HepG2 (cell line): Measurements from ENCODE around the gene STUB1. TPM values are rescaled to one million over a fixed set of nuclear protein-coding genes. Genes with fewer than 3 reads are reported as not detected.

ENCODE experiments used
- AHDC1 ChIP-seq: sonication (generic); formaldehyde crosslinking; IDR thresholded peaks from 2 replicates; pipeline ENCODE4 v1.5.1; 2020; ENCODE audit warnings: mild to moderate bottlenecking, missing genetic modification reagents, borderline replicate concordance
- GPN1 ChIP-seq: sonication (generic); formaldehyde crosslinking; IDR thresholded peaks from 2 replicates; pipeline ENCODE4 v1.5.1; 2020; ENCODE audit warnings: missing genetic modification reagents, borderline replicate concordance
- ONECUT2 ChIP-seq: sonication (generic); formaldehyde crosslinking; IDR thresholded peaks from 2 replicates; pipeline ENCODE4 v1.4.0; 2020; ENCODE audit warnings: missing genetic modification reagents
- POLR2AphosphoS2 ChIP-seq: IDR thresholded peaks from 2 replicates; pipeline ENCODE4 v1.6.1; 2011; ENCODE audit warnings: low read depth, low read length, improper control_type of control experiment
- RNF2 ChIP-seq: fragments of 450-650 bp; conservative IDR thresholded peaks from 2 replicates; pipeline ENCODE4 v1.6.1; 2016; ENCODE audit warnings: low read depth
- SCMH1 ChIP-seq: sonication (generic); formaldehyde crosslinking; IDR thresholded peaks from 2 replicates; pipeline ENCODE4 v1.9.0; 2021; ENCODE audit warnings: missing genetic modification reagents, mild to moderate bottlenecking, borderline replicate concordance
- TFDP2 ChIP-seq: sonication (generic); formaldehyde crosslinking; IDR thresholded peaks from 2 replicates; pipeline ENCODE4 v1.4.0; 2020; ENCODE audit warnings: missing genetic modification reagents
- polyA plus RNA-seq, 8 experiments: library from polyadenylated mRNA; depleted of rRNA in 3 of 8; stranded (reverse) in 7 of 8; unstranded in 1 of 8; fragments of >200 nt; fragmentation: Illumina TruSeq in 4 of 8; extraction: Trizol in 4 of 8; gene quantifications; 2 replicates each; pipeline versions ENCODE4 v1.2.1 to v1.2.3, GENCODE V29; 2011 to 2016; ENCODE audit warnings: low read depth in 4 of 8, missing spikeins in 1 of 8, mixed read lengths in 1 of 8; ENCODE audit not compliant: insufficient read depth in 1 of 8
- total RNA-seq, 5 experiments: library from RNA; depleted of rRNA; stranded (reverse); fragments of >200 nt; fragmentation: Illumina TruSeq; extraction: Trizol; gene quantifications; 2 replicates each; pipeline ENCODE4 v1.2.3, GENCODE V29; 2016; ENCODE audit warnings: low read depth in 1 of 5
- TF ChIP-seq, protein P1 (sequence below): sonication (generic); formaldehyde crosslinking; IDR thresholded peaks from 2 replicates; pipeline ENCODE4 v1.8.1; 2023; ENCODE audit warnings: mild to moderate bottlenecking, missing genetic modification reagents
- TF ChIP-seq, protein P2 (sequence below): sonication (generic); formaldehyde crosslinking; IDR thresholded peaks from 2 replicates; pipeline ENCODE4 v1.4.0; 2020; ENCODE audit warnings: missing genetic modification reagents
- TF ChIP-seq, protein P3 (sequence below): sonication (generic); formaldehyde crosslinking; IDR thresholded peaks from 2 replicates; pipeline ENCODE4 v1.5.0; 2020; ENCODE audit warnings: missing genetic modification reagents
- TF ChIP-seq, protein P4 (sequence below): sonication (generic); formaldehyde crosslinking; conservative IDR thresholded peaks from 2 replicates; pipeline ENCODE4 v1.4.0; 2020; ENCODE audit warnings: missing genetic modification reagents

STUB1 gene
- total and polyA plus RNA-seq, 2 of the 13 experiments (the other 11 are each of a cell fraction or from before 2014, with no cell fraction given): 52.9 to 78.2 TPM

GRCh38 chr16:642189-643049 is 37.8 kb upstream of the STUB1 start (continued):
- TF ChIP-seq, protein P1, sequence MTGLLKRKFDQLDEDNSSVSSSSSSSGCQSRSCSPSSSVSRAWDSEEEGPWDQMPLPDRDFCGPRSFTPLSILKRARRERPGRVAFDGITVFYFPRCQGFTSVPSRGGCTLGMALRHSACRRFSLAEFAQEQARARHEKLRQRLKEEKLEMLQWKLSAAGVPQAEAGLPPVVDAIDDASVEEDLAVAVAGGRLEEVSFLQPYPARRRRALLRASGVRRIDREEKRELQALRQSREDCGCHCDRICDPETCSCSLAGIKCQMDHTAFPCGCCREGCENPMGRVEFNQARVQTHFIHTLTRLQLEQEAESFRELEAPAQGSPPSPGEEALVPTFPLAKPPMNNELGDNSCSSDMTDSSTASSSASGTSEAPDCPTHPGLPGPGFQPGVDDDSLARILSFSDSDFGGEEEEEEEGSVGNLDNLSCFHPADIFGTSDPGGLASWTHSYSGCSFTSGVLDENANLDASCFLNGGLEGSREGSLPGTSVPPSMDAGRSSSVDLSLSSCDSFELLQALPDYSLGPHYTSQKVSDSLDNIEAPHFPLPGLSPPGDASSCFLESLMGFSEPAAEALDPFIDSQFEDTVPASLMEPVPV (CRISPR knock-in tag): no peak
- TF ChIP-seq GPN1: no peak
- TF ChIP-seq, protein P2, sequence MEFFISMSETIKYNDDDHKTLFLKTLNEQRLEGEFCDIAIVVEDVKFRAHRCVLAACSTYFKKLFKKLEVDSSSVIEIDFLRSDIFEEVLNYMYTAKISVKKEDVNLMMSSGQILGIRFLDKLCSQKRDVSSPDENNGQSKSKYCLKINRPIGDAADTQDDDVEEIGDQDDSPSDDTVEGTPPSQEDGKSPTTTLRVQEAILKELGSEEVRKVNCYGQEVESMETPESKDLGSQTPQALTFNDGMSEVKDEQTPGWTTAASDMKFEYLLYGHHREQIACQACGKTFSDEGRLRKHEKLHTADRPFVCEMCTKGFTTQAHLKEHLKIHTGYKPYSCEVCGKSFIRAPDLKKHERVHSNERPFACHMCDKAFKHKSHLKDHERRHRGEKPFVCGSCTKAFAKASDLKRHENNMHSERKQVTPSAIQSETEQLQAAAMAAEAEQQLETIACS: peak; percentile 70
- peak; percentile 76 for TF ChIP-seq RNF2
- no peak for TF ChIP-seq ONECUT2 (CRISPR knock-in tag)
- TF ChIP-seq TFDP2 (CRISPR knock-in tag): peak; percentile 59
- no peak for TF ChIP-seq POLR2AphosphoS2
- TF ChIP-seq, protein P3, sequence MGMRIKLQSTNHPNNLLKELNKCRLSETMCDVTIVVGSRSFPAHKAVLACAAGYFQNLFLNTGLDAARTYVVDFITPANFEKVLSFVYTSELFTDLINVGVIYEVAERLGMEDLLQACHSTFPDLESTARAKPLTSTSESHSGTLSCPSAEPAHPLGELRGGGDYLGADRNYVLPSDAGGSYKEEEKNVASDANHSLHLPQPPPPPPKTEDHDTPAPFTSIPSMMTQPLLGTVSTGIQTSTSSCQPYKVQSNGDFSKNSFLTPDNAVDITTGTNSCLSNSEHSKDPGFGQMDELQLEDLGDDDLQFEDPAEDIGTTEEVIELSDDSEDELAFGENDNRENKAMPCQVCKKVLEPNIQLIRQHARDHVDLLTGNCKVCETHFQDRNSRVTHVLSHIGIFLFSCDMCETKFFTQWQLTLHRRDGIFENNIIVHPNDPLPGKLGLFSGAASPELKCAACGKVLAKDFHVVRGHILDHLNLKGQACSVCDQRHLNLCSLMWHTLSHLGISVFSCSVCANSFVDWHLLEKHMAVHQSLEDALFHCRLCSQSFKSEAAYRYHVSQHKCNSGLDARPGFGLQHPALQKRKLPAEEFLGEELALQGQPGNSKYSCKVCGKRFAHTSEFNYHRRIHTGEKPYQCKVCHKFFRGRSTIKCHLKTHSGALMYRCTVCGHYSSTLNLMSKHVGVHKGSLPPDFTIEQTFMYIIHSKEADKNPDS (CRISPR knock-in tag): no peak
- no peak for TF ChIP-seq AHDC1
- TF ChIP-seq, protein P4, sequence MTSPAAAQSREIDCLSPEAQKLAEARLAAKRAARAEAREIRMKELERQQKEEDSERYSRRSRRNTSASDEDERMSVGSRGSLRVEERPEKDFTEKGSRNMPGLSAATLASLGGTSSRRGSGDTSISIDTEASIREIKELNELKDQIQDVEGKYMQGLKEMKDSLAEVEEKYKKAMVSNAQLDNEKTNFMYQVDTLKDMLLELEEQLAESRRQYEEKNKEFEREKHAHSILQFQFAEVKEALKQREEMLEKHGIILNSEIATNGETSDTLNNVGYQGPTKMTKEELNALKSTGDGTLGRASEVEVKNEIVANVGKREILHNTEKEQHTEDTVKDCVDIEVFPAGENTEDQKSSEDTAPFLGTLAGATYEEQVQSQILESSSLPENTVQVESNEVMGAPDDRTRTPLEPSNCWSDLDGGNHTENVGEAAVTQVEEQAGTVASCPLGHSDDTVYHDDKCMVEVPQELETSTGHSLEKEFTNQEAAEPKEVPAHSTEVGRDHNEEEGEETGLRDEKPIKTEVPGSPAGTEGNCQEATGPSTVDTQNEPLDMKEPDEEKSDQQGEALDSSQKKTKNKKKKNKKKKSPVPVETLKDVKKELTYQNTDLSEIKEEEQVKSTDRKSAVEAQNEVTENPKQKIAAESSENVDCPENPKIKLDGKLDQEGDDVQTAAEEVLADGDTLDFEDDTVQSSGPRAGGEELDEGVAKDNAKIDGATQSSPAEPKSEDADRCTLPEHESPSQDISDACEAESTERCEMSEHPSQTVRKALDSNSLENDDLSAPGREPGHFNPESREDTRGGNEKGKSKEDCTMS (CRISPR knock-in tag): no peak
- TF ChIP-seq SCMH1: no peak
